Fibroblast of skin of left biceps (primary cell): Measurements from ENCODE around the gene THBS1.

Experiments
- DNase-seq, 2 experiments: peaks; one replicate each; pipeline ENCODE4 v3.0.0-alpha.2; 2013; ENCODE audit warnings: low read depth in 2 of 2

The THBS1 gene

GRCh38 chr15:39602143-39602542, 21.3 kb downstream of the THBS1 start:
- no peak for DNase-seq

GRCh38 chr15:39605146-39605545, 24.3 kb downstream of the THBS1 start:
- no peak for DNase-seq

GRCh38 chr15:39608185-39609139, 27.6 kb downstream of the THBS1 start:
- DNase-seq, result no peak

- no peak for DNase-seq
These were observed 28.5 kb downstream of the THBS1 start for GRCh38 chr15:39609166-39609916.

- DNase-seq, result no peak
These were observed 29.8 kb downstream of the THBS1 start for GRCh38 chr15:39610665-39611064.

- no peak for DNase-seq
These were observed 32.4 kb downstream of the THBS1 start for GRCh38 chr15:39613271-39613670.

- DNase-seq, result no peak
These were observed 33.0 kb downstream of the THBS1 start for GRCh38 chr15:39613861-39614260.

GRCh38 chr15:39616731-39617455, 36.0 kb downstream of the THBS1 start:
- DNase-seq, result no peak

- no peak for DNase-seq
These were observed 37.4 kb downstream of the THBS1 start for GRCh38 chr15:39618063-39618823.

GRCh38 chr15:39621210-39621609, 40.3 kb downstream of the THBS1 start:
- no peak for DNase-seq

- DNase-seq, result no peak
These were observed 41.1 kb downstream of the THBS1 start for GRCh38 chr15:39621976-39622375.

- no peak for DNase-seq
These were observed 42.0 kb downstream of the THBS1 start for GRCh38 chr15:39622660-39623516.

- DNase-seq, result no peak
These were observed 42.7 kb downstream of the THBS1 start for GRCh38 chr15:39623529-39623931.

GRCh38 chr15:39624806-39625205, 43.9 kb downstream of the THBS1 start:
- DNase-seq, result peak; percentile 22 to 31

- no peak for DNase-seq
These were observed 44.6 kb downstream of the THBS1 start for GRCh38 chr15:39625451-39625850.

- DNase-seq, result no peak
These were observed 45.0 kb downstream of the THBS1 start for GRCh38 chr15:39625856-39626255.

GRCh38 chr15:39627451-39628143, 46.7 kb downstream of the THBS1 start:
- DNase-seq, result no peak

- DNase-seq, result no peak
These were observed 47.2 kb downstream of the THBS1 start for GRCh38 chr15:39628144-39628508.

GRCh38 chr15:39628546-39629257, 47.8 kb downstream of the THBS1 start:
- DNase-seq, result no peak
